HG03439 (cell line): ENCODE measurements around the gene KIF17.
A peak's percentile ranks its signal among the peaks of the same experiment; 100 is the strongest.

Experiments
- ATAC-seq: cut with Tn5 transposase; IDR thresholded peaks from one replicate; pipeline ENCODE4 v1.9.1; 2021; ENCODE audit warnings: mild to moderate bottlenecking, moderate library complexity; ENCODE audit not compliant: unreplicated experiment

KIF17 gene

GRCh38 chr1:20633190-20634064 is 84.4 kb downstream of the KIF17 start, which contains the start of gene PINK1:
TSS of gene PINK1 (plus strand) at chr1:20633458. CDS start at chr1:20633549, 91 bp downstream.
- ATAC-seq, result peak; percentile 59

- ATAC-seq, result no peak
Measured at GRCh38 chr1:20632386-20632785, 85.4 kb downstream of the KIF17 start.

GRCh38 chr1:20630729-20631128 is 87.1 kb downstream of the KIF17 start:
- no peak for ATAC-seq

GRCh38 chr1:20626524-20626923 is 91.3 kb downstream of the KIF17 start:
- ATAC-seq, result no peak

- ATAC-seq, result no peak
Measured at GRCh38 chr1:20626098-20626427, 91.7 kb downstream of the KIF17 start.

- ATAC-seq, result no peak
Measured at GRCh38 chr1:20625176-20626097, 92.4 kb downstream of the KIF17 start.

- ATAC-seq, result no peak
Measured at GRCh38 chr1:20624709-20625108, 93.1 kb downstream of the KIF17 start.

- ATAC-seq, result no peak
Measured at GRCh38 chr1:20621012-20621411, 96.8 kb downstream of the KIF17 start.

GRCh38 chr1:20619999-20620398 is 97.8 kb downstream of the KIF17 start:
- no peak for ATAC-seq

- no peak for ATAC-seq
Measured at GRCh38 chr1:20618550-20618949, 99.3 kb downstream of the KIF17 start.

GRCh38 chr1:20616847-20617487 is 100.8 kb downstream of the KIF17 start:
- no peak for ATAC-seq

GRCh38 chr1:20615946-20616846 is 101.6 kb downstream of the KIF17 start:
- no peak for ATAC-seq

- ATAC-seq, result no peak
Measured at GRCh38 chr1:20614131-20614579, 103.7 kb downstream of the KIF17 start.
